Skeletal muscle satellite cell (primary cell): ENCODE results near the gene TMEM132C.

ENCODE experiments used
- H3K27me3 ChIP-seq: 2 replicates; pipeline ENCODE4 v1.7.0; 2013; ENCODE audit warnings: low read length; ENCODE audit not compliant: control insufficient read depth, insufficient read depth
- H3K36me3 ChIP-seq: 2 replicates; pipeline ENCODE4 v1.7.0; 2013; ENCODE audit warnings: mild to moderate bottlenecking, control low read depth, low read length; ENCODE audit not compliant: insufficient read depth
- H3K4me1 ChIP-seq: 2 replicates; pipeline ENCODE4 v1.7.0; 2013; ENCODE audit warnings: low read length; ENCODE audit not compliant: control insufficient read depth, insufficient read depth
- H3K4me2 ChIP-seq: 2 replicates; pipeline ENCODE4 v1.7.0; 2013; ENCODE audit warnings: mild to moderate bottlenecking, low read length
- H3K4me3 ChIP-seq: 2 replicates; pipeline ENCODE4 v1.7.0; 2013; ENCODE audit warnings: low read length
- H3K9ac ChIP-seq: 2 replicates; pipeline ENCODE4 v1.7.0; 2013; ENCODE audit warnings: mild to moderate bottlenecking, low read depth, low read length, moderate library complexity
- H3K9me3 ChIP-seq: replicated peaks from 2 replicates; pipeline ENCODE4 v1.7.0; 2013; ENCODE audit warnings: mild to moderate bottlenecking, control low read depth, low read length

Gene TMEM132C

GRCh38 chr12:128680555-128680954, 413.6 kb downstream of the TMEM132C start:
- Histone ChIP-seq H3K4me3 (no peak overlapping the region), H3K36me3 (no peaks in the 10 kb centered on the region), H3K9me3 (peaks cover 14% of the 10 kb centered on the region), H3K4me2 (no peak overlapping the region), H3K9ac (no peak overlapping the region), H3K4me1 (no peaks in the 10 kb centered on the region), H3K27me3 (no peaks in the 10 kb centered on the region)

GRCh38 chr12:128682548-128683275, 415.7 kb downstream of the TMEM132C start:
- peaks cover 14% of the 10 kb centered on the region for H3K9me3 ChIP-seq
- H3K36me3 ChIP-seq, result no peaks in the 10 kb centered on the region
- no peak overlapping the region for H3K4me3 ChIP-seq
- no peaks in the 10 kb centered on the region for H3K27me3 ChIP-seq
- H3K4me1 ChIP-seq, result no peaks in the 10 kb centered on the region
- H3K4me2 ChIP-seq, result no peak overlapping the region
- no peak overlapping the region for H3K9ac ChIP-seq

DNA sequence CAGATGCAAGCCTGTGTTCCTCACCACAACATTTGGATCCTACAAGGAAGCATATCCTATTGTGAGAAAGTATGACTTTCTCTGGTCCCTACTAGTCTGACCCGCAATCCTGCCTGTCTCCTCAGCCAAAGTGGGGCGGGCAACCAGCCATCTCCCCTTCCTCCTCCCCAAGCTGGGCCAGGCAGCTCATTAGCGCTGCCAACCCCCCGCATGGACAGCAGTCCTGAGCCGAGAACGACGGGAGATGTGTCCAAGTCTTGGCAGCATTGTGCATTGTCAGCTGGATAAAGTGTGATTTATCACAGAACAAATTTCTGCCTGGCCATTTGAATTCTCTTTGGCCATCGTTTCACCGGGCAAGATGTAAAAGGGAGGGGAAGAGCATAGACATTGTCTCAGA, 417.4 kb downstream of the TMEM132C start:
- Histone ChIP-seq H3K27me3 (no peaks in the 10 kb centered on the region), H3K4me3 (no peak overlapping the region), H3K36me3 (no peaks in the 10 kb centered on the region)

DNA sequence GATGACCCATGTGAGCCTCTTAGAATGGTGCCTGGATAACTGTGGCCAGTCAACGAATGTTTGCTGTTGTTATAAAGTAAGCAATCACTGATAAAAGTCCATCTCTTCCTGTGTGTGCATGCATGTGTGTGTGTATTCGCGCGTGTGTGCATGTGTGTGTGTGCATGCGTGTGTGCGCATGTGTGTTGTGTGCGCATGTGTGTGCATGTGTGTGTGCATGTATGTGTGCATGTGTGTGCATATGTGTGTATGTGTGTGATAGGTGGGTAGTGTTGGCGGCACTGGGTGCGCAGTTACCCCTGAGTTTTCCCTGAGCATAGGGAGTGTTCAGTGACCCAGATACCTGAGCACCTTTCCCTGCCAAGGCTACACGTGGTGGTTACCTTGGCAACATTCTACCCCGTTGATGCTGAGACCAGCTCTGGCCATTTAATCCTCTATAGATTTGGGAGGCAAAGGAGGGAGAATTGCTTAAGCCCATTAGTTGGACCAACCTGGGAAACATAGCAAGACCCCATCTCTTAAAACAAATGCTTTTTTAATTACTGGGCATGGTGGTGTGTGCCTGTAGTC, 419.0 kb downstream of the TMEM132C start:
- no peak overlapping the region for H3K4me2 ChIP-seq
- no peaks in the 10 kb centered on the region for H3K27me3 ChIP-seq
- no peaks in the 10 kb centered on the region for H3K9me3 ChIP-seq
- H3K4me3 ChIP-seq, result no peak overlapping the region
- no peak overlapping the region for H3K9ac ChIP-seq
- H3K4me1 ChIP-seq, result no peaks in the 10 kb centered on the region
- no peaks in the 10 kb centered on the region for H3K36me3 ChIP-seq

More for the DNA sequence above, 417.4 kb downstream of the TMEM132C start:
- H3K4me1 ChIP-seq, result no peaks in the 10 kb centered on the region
- H3K9me3 ChIP-seq, result peaks cover 2% of the 10 kb centered on the region
- no peak overlapping the region for H3K4me2 ChIP-seq
- H3K9ac ChIP-seq, result no peak overlapping the region

- Histone ChIP-seq H3K4me3 (no peak overlapping the region), H3K9ac (no peak overlapping the region), H3K27me3 (no peaks in the 10 kb centered on the region), H3K4me2 (no peak overlapping the region), H3K9me3 (peaks cover 7% of the 10 kb centered on the region), H3K4me1 (no peaks in the 10 kb centered on the region), H3K36me3 (no peaks in the 10 kb centered on the region)
Observed at GRCh38 chr12:128687851-128688250, 420.9 kb downstream of the TMEM132C start.

GRCh38 chr12:128690641-128691040, 423.7 kb downstream of the TMEM132C start:
- H3K36me3 ChIP-seq, result no peaks in the 10 kb centered on the region
- H3K9me3 ChIP-seq, result peaks cover 10% of the 10 kb centered on the region
- no peak overlapping the region for H3K4me2 ChIP-seq

GRCh38 chr12:128693115-128693514, 426.1 kb downstream of the TMEM132C start:
- Histone ChIP-seq H3K36me3 (no peaks in the 10 kb centered on the region), H3K4me1 (no peaks in the 10 kb centered on the region), H3K27me3 (no peaks in the 10 kb centered on the region), H3K9me3 (peaks cover 14% of the 10 kb centered on the region), H3K9ac (no peak overlapping the region), H3K4me3 (no peak overlapping the region), H3K4me2 (no peak overlapping the region)

More at GRCh38 chr12:128690641-128691040, 423.7 kb downstream of the TMEM132C start:
- no peak overlapping the region for H3K9ac ChIP-seq
- no peaks in the 10 kb centered on the region for H3K4me1 ChIP-seq
- no peak overlapping the region for H3K4me3 ChIP-seq
- H3K27me3 ChIP-seq, result no peaks in the 10 kb centered on the region

GRCh38 chr12:128693771-128694170, 426.8 kb downstream of the TMEM132C start:
- Histone ChIP-seq H3K4me2 (no peak overlapping the region), H3K36me3 (no peaks in the 10 kb centered on the region), H3K4me3 (no peak overlapping the region), H3K9ac (no peak overlapping the region), H3K9me3 (peaks cover 17% of the 10 kb centered on the region), H3K4me1 (no peaks in the 10 kb centered on the region), H3K27me3 (no peaks in the 10 kb centered on the region)

DNA sequence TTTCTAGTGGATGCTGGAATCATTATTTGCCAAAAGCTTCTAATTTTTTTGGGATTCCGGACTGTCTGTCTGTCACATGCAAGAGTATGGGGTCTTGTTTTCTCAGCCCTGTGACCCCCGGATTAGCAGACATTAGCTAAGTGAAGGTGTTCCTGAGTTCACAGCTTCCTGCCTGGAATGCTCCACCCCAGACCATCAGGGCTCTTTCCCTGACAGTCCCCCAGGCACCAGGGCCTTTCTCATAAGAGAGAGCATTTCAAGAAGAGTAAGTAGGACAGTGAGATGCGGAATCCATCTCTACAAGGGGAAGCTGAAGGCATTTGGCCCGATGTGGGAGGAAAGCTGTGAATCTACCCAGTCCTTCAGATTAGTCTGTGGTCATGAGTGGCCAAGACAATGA, 427.5 kb downstream of the TMEM132C start:
- Histone ChIP-seq H3K9me3 (peaks cover 20% of the 10 kb centered on the region), H3K36me3 (no peaks in the 10 kb centered on the region), H3K27me3 (no peaks in the 10 kb centered on the region), H3K4me1 (no peaks in the 10 kb centered on the region), H3K4me2 (no peak overlapping the region), H3K9ac (no peak overlapping the region), H3K4me3 (no peak overlapping the region)

DNA sequence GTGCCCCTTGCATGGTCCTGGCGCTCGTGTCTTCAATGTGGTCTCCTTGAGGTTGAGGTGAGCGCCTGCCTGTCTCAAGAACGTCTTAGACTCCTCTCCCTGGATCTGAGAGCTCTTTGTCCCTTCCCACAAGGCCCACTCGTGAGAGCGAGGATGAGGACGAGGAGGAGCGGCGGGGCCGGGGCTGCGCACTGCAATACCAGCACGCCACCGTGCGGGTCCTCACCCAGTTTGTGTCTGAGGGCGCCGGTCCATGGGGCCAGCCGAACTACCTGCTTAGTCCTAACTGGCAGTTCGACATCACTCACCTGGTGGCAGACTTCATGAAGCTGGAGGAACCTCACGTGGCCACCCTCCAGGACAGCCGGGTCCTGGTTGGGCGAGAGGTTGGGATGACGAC, 428.7 kb downstream of the TMEM132C start:
- no peak overlapping the region for H3K4me3 ChIP-seq
- no peaks in the 10 kb centered on the region for H3K4me1 ChIP-seq
- H3K27me3 ChIP-seq, result no peaks in the 10 kb centered on the region
- H3K9me3 ChIP-seq, result peaks cover 20% of the 10 kb centered on the region
- no peak overlapping the region for H3K9ac ChIP-seq
- H3K36me3 ChIP-seq, result no peaks in the 10 kb centered on the region
- H3K4me2 ChIP-seq, result no peak overlapping the region

DNA sequence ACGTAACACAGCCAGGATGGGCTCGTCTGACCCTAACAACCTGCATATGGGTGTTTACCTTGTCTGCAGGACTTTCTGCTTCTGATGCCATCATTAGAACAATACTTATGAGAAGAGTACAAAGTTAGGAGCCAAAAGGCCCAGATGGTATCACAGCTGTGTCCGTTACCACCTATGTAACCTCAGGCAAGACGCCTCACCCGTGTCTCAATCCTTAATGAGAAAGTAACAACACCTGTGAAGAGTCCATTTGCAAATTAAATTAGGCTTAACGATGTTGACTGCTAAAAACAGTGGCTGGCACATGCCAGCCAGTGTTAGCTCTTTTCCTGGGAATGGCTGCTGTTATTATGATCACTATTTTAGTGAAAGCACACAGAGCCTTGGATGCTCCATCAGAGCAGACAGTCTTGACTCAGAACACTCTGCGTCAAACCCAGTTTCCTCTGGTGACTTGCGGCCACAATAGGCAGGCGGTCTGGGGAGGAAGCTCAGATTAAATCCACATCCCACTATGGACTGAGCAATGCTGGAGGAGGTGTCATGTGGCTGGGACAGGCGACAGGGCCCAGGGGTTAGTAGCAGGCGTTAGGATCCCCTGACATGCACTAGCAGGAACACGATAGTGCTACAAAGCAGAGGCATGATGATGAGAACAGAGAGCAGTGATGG, 431.5 kb downstream of the TMEM132C start:
- Histone ChIP-seq H3K9ac (no peak overlapping the region), H3K9me3 (peaks cover 15% of the 10 kb centered on the region), H3K4me3 (no peak overlapping the region), H3K4me1 (no peaks in the 10 kb centered on the region), H3K4me2 (no peak overlapping the region), H3K27me3 (no peaks in the 10 kb centered on the region), H3K36me3 (no peaks in the 10 kb centered on the region)
